ENCODE measurements around the gene CBR4.

GRCh38 chr4:169052594-169052945 lies 42.5 kb upstream of the CBR4 start:
- TF ChIP-seq EZH2 (IDR thresholded peaks at IDR 0.05; ENCODE audit: borderline replicate concordance, low read length), result no peak
- no peak for TF ChIP-seq CTCF (conservative IDR thresholded peaks at IDR 0.05 in 1 of 2, IDR thresholded peaks at IDR 0.05 in 1 of 2; ENCODE audit: extremely low read depth in 1 of 2, insufficient read depth in 1 of 2, low read depth in 1 of 2, low read length in 2 of 2)

All from mammary epithelial cell (primary cell).